A673 (cell line): ENCODE results near the gene HDAC4.

ENCODE experiments used
- CTCF ChIP-seq: fragments of 300-800, 200-600 bp; sonication (generic); conservative IDR thresholded peaks from 2 replicates; pipeline ENCODE4 v1.5.1; 2017; ENCODE audit warnings: low read depth, mild to moderate bottlenecking, antibody characterized with exemption, low read length, moderate library complexity, mixed read lengths
- EZH2 ChIP-seq: fragments of 200-600 bp; sonication (generic); IDR thresholded peaks from 2 replicates; pipeline ENCODE4 v1.6.1; 2017; ENCODE audit warnings: borderline replicate concordance, low read depth, mild to moderate bottlenecking, mixed read lengths, antibody characterized with exemption, low read length; ENCODE audit not compliant: poor library complexity, severe bottlenecking

GRCh38 chr2:239386872-239387445 lies 13.9 kb downstream of the HDAC4 start:
- no peak for TF ChIP-seq EZH2
- TF ChIP-seq CTCF, result no peak
